NT2/D1 (cell line): Measurements from ENCODE around the gene LDB3.

Source experiments
- DNase-seq: peaks from one replicate; pipeline ENCODE4 v3.0.0-alpha.2; 2011; ENCODE audit warnings: low read depth, low spot score
- H3K27me3 ChIP-seq: 2 replicates; pipeline ENCODE4 v1.6.0; 2011; ENCODE audit warnings: mild to moderate bottlenecking; ENCODE audit not compliant: insufficient read length, insufficient read depth
- H3K36me3 ChIP-seq: 2 replicates; pipeline ENCODE4 v1.6.1; 2011; ENCODE audit warnings: mild to moderate bottlenecking, low read length, mixed read lengths; ENCODE audit not compliant: insufficient read depth, insufficient read length
- H3K4me1 ChIP-seq: 2 replicates; pipeline ENCODE4 v1.5.1; 2011; ENCODE audit not compliant: insufficient read depth, insufficient read length
- H3K4me3 ChIP-seq: 2 replicates; pipeline ENCODE4 v1.5.1; 2011; ENCODE audit warnings: low read depth; ENCODE audit not compliant: insufficient read length
- H3K9ac ChIP-seq: 2 replicates; pipeline ENCODE4 v1.6.0; 2011; ENCODE audit warnings: low read depth; ENCODE audit not compliant: insufficient read length
- H3K9me3 ChIP-seq: 2 replicates; pipeline ENCODE4 v1.5.1; 2011; ENCODE audit warnings: mild to moderate bottlenecking, low read length; ENCODE audit not compliant: insufficient read depth
- SUZ12 ChIP-seq: IDR thresholded peaks from 2 replicates; pipeline ENCODE4 v1.6.1; 2011; ENCODE audit not compliant: insufficient read length, insufficient read depth; ENCODE audit errors: extremely low read depth
- YY1 ChIP-seq: IDR thresholded peaks from 2 replicates; pipeline ENCODE4 v1.6.1; 2011; ENCODE audit not compliant: insufficient read length, insufficient read depth
- ZNF274 ChIP-seq: IDR thresholded peaks from 2 replicates; pipeline ENCODE4 v1.6.1; 2011; ENCODE audit warnings: mild to moderate bottlenecking, low read depth, low read length

LDB3 gene

DNA sequence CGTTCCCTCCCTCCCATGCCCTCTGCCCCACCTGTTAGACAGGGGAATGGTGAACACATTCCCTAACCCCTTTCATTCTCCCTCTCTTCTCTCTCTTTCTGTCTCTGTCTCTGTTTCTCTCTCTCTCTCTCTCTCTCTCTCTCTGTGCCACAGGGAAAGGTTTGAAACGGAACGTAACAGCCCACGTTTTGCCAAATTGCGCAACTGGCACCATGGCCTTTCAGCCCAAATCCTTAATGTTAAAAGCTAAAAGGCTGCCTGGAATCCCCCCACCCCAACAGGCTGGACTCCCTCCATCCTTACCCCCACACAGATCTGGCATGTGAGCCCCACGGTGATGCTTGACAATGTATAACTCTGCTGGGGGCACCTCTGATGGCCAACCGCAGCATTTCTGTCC, 30.8 kb downstream of the LDB3 start:
- TF ChIP-seq YY1 (no peak), ZNF274 (no peak), SUZ12 (no peak)
- Histone ChIP-seq H3K9me3 (no peaks in the 10 kb centered on the region), H3K4me1 (peaks cover 2% of the 10 kb centered on the region), H3K36me3 (no peaks in the 10 kb centered on the region), H3K4me3 (no peak overlapping the region), H3K9ac (no peak overlapping the region), H3K27me3 (no peaks in the 10 kb centered on the region)
- DNase-seq = no peak

DNA sequence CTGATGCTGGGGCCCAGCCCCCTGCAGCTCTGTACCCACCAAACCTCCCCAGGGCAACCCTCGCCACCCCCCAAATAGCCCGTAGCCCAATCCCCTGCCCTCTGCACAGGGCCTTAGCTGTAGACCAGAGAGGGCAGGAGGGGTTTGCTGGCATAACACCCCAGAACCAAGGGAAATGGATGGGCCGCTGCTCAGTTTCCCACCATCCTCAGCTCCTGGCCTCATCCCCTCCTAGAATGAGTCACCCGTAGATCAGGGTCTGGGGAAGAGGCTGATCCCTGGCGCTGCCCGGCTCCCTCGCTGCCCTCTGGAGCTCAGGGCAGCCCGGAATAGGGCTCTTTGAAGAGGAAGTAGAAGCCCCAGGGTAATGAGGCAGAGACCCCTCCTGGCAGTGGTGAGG, 31.2 kb downstream of the LDB3 start:
- no peaks in the 10 kb centered on the region for H3K4me1 ChIP-seq
- no peaks in the 10 kb centered on the region for H3K27me3 ChIP-seq
- TF ChIP-seq ZNF274 = no peak
- no peak for TF ChIP-seq SUZ12
- no peak for TF ChIP-seq YY1
- H3K9ac ChIP-seq = no peak overlapping the region
- no peak overlapping the region for H3K4me3 ChIP-seq
- no peaks in the 10 kb centered on the region for H3K36me3 ChIP-seq
- no peak for DNase-seq
- H3K9me3 ChIP-seq = no peaks in the 10 kb centered on the region

DNA sequence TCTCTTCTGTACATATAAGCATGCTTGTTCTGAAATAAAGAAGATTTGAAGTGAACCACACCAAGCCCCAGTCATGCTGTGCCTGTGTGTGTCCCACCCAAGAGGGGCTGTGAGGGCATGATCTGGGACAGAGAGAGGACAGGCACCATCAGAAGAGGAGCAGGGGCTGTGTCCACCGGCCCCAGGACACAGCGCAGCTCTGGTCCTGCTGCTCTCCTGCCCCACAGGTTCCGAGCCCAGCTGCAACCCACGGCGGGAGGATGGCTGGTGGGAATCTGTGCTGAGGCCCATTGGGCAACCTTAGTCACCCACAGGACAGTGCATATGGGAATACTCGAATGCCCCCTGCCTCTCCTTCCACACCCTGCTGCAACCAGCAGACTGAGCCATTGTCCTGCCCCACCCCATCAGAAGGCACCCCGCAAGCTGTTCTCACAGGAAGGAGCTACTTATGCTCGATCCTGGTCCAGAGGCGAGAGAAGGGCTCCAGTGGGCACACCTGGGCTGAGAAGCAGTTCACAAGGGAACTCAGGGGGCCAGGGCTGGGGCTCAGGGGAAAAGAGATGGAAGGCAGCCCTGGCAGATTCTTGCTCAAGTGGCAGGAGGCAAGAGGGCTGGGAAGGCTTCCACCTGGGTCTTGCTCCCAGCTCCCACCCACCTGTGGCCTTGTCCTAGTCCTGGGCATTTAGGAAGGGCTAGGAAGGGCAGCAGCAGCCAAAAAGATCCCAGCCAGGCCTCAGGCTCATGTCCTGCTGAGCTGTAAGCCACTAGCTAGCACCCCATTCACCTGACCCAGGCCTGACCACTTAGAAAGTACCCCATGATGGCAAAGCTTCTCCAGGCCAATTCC, 31.9 kb downstream of the LDB3 start:
- Histone ChIP-seq H3K9ac (no peak overlapping the region), H3K36me3 (no peaks in the 10 kb centered on the region), H3K27me3 (no peaks in the 10 kb centered on the region), H3K9me3 (no peaks in the 10 kb centered on the region), H3K4me1 (no peaks in the 10 kb centered on the region), H3K4me3 (no peak overlapping the region)
- no peak for TF ChIP-seq SUZ12
- no peak for TF ChIP-seq ZNF274
- TF ChIP-seq YY1 = no peak
- DNase-seq = no peak

DNA sequence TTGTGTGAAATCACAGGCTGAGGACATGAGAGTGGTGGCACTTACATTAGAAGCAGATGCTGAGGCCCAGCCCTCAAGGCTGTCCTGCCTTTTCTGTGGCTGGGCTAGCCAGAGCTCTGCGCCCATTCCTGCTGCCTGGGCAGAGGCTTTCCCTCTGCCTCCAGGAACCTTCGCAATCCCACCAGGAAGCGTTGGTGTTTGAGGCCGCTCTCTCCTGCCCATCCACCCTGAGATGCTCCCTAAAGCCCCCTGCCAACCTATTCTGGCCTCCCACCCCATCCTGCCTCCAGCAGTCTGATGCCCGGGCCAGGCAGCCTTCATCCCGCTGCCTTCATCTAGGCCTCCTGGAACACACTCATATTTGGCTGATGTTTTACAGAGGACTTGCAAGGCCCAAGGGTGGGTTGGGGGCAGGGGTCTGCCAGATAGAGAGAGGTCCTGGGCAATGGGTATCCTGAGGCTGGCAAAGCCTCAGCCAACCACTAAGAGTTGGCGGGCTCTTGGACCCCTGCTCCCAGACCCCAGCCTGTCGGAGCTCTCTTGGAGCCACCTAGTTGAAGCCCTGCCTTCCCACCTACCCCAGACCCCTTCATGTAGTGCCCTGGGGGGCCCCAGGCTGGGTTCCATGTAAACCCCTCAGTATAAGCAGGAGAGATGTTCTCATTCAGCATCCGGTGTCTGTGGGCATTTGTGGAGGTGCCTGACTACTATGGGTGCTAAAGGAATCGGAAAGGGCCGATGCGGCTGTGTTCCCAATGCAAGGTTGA, 32.7 kb downstream of the LDB3 start:
- no peaks in the 10 kb centered on the region for H3K36me3 ChIP-seq
- no peaks in the 10 kb centered on the region for H3K4me1 ChIP-seq
- H3K27me3 ChIP-seq = no peaks in the 10 kb centered on the region
- H3K4me3 ChIP-seq = no peak overlapping the region
- no peak for TF ChIP-seq ZNF274
- H3K9me3 ChIP-seq = no peaks in the 10 kb centered on the region
- no peak overlapping the region for H3K9ac ChIP-seq
- DNase-seq = no peak

DNA sequence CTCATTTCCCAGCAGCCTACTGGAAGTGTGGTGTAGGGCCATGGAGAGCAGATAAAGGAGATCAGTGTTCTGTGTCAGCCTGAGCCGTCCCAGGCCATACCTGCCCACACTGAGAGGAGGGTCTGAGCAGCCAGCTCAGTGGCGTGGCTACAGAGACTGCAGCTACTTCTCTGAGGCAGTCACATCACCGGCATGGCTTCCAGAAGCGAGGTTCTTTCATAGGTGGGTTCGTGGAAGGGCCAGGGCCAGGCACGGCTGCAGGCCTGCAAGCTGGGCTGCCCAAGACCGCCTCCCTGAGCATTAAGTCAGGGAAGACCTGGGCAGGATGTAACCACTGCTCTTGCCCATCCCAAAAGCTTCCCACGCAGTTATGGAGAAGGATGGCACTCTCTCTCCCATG, 34.9 kb downstream of the LDB3 start:
- Histone ChIP-seq H3K9me3 (no peaks in the 10 kb centered on the region), H3K4me3 (no peak overlapping the region), H3K4me1 (peaks cover 5% of the 10 kb centered on the region), H3K27me3 (no peaks in the 10 kb centered on the region), H3K9ac (no peak overlapping the region), H3K36me3 (no peaks in the 10 kb centered on the region)
- no peak for DNase-seq
- TF ChIP-seq SUZ12 (no peak), ZNF274 (no peak), YY1 (no peak)

DNA sequence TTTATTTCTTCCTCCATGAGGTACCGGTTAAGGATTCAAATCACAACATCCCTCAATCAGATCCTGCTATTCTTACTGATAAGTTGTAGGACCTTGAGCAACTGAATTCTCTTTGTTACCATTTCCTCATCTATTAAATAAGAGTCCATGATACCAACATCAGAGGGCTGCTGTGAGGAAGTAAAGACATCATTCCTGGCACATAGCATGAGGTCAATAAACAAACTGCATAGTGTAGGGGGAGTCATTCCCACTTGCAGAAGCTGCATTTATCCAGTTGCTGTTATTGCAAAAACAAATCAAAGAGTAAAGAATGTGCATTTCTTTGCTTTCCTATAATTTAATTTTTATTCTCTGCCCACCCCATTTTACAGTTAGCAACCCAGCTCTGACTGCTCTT, 36.8 kb downstream of the LDB3 start:
- Histone ChIP-seq H3K4me3 (no peak overlapping the region), H3K9me3 (no peaks in the 10 kb centered on the region), H3K36me3 (no peaks in the 10 kb centered on the region), H3K9ac (no peak overlapping the region), H3K27me3 (no peaks in the 10 kb centered on the region), H3K4me1 (peaks cover 8% of the 10 kb centered on the region)
- no peak for DNase-seq
- TF ChIP-seq YY1 (no peak), SUZ12 (no peak), ZNF274 (no peak)

DNA sequence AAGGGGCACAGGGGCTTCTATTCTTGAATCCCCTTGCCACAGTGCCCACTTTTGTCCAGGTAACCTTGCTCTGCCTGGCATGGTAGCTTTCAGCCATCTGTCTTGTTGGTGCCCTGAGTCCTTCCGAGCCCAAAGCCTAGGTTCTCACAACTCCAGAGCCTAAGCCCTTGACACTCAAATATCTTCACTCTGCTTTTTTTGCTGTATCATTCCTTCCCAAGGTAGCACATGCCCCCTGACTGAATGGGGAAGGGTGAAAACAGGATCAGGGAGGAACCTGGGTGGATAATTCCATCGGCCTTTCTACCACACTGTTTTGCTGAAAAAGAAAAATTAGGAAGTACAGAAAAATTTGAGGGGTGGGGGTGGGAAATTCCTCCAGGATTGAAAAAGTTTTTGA, 37.6 kb downstream of the LDB3 start:
- DNase-seq = no peak
- no peaks in the 10 kb centered on the region for H3K27me3 ChIP-seq
- peaks cover 9% of the 10 kb centered on the region for H3K4me1 ChIP-seq
- TF ChIP-seq SUZ12 = no peak
- no peak for TF ChIP-seq ZNF274
- no peak for TF ChIP-seq YY1
- no peaks in the 10 kb centered on the region for H3K36me3 ChIP-seq
- no peak overlapping the region for H3K4me3 ChIP-seq
- H3K9me3 ChIP-seq = no peaks in the 10 kb centered on the region
- H3K9ac ChIP-seq = no peak overlapping the region
